ENCODE measurements around the gene ALLC. TPM values are rescaled to one million over a fixed set of nuclear protein-coding genes. Genes with fewer than 3 reads are reported as not detected.

The ALLC gene
- total and polyA plus RNA-seq, 9 of the 15 experiments (the other 6 are each of a cell fraction or from before 2014, with no cell fraction given): not detected

- WGBS (ENCODE audit: insufficient coverage, low coverage, missing lambda C conversion rate): 3% methylated on average over 6 of the region's 6 CpGs
- ChIA-PET POLR2A (interaction anchor here (0.5 kb wide), 1 partner anchor 784 kb away, joined by 3 read pairs; no protein-coding TSS in a partner anchor), CTCF (ENCODE audit: low intra/inter-chr PET ratio) (no interaction called here)
- H3K36me3 ChIP-seq (ENCODE audit: control insufficient read depth, insufficient read depth, low read length): no peaks in the 10 kb centered on the region
- intact Hi-C loops (cut with micrococcal nuclease) (no loop called here), in situ Hi-C loops (cut with MboI) (no loop called here)
- FAIRE-seq (no peak), ATAC-seq (no peak), DNase-seq (ENCODE audit: extremely low read depth in 1 of 4, low spot score in 3 of 4) (no peak)
- BruUV-seq (replicated peaks): no TSS peak
- H3K9me3 ChIP-seq (replicated peaks; ENCODE audit: control insufficient read depth, insufficient read depth, low read depth, low read length): no peaks in the 10 kb centered on the region
- H3K4me1 ChIP-seq (replicated peaks in 1 of 2; ENCODE audit: control insufficient read depth in 2 of 2, insufficient read depth in 2 of 2, low read length in 2 of 2): no peaks in the 10 kb centered on the region
- H3K9me1 ChIP-seq (ENCODE audit: control insufficient read depth, insufficient read depth, low read length): no peaks in the 10 kb centered on the region
- H3K4me3 ChIP-seq: no peak overlapping the region
- no peaks in the 10 kb centered on the region for H4K20me1 ChIP-seq (replicated peaks; ENCODE audit: control insufficient read depth, insufficient read depth, low read length)
- no peaks in the 10 kb centered on the region for H3K79me2 ChIP-seq (ENCODE audit: control insufficient read depth, insufficient read depth, low read length)
- no peak overlapping the region for H3K27ac ChIP-seq (ENCODE audit: extremely low read depth, low read depth, low read length)
- H3K9ac ChIP-seq (ENCODE audit: insufficient read depth in 1 of 2, low read depth in 2 of 2, low read length in 2 of 2): no peak overlapping the region
- H3K27me3 ChIP-seq (ENCODE audit: control insufficient read depth in 2 of 2, insufficient read depth in 2 of 2, low read length in 2 of 2): peaks cover 9 to 32% of the 10 kb centered on the region in 2 experiments; a peak in 4 of 5 replicates
- H3K4me2 ChIP-seq (ENCODE audit: insufficient read depth, low read length): no peak overlapping the region
- TF ChIP-seq SMAD4 (CRISPR knock-in tag; conservative IDR thresholded peaks at IDR 0.05) (no peak), ZNF764 (CRISPR knock-in tag; IDR thresholded peaks at IDR 0.05; ENCODE audit: low read depth) (no peak), STAG1 (CRISPR knock-in tag; IDR thresholded peaks at IDR 0.05; ENCODE audit: borderline replicate concordance) (no peak), ZNF507 (tag; conservative IDR thresholded peaks at IDR 0.05) (no peak), ZNF57 (CRISPR knock-in tag; IDR thresholded peaks at IDR 0.05) (no peak), ILF3 (IDR thresholded peaks at IDR 0.05; ENCODE audit: borderline replicate concordance) (no peak), BCL6 (CRISPR knock-in tag; IDR thresholded peaks at IDR 0.05) (no peak), ESRRA (IDR thresholded peaks at IDR 0.05; ENCODE audit: borderline replicate concordance, low read depth) (no peak), GTF2E2 (tag; IDR thresholded peaks at IDR 0.05) (no peak), NFRKB (IDR thresholded peaks at IDR 0.05; ENCODE audit: low read depth) (no peak), SMARCE1 (IDR thresholded peaks at IDR 0.05) (no peak), TEAD2 (tag; IDR thresholded peaks at IDR 0.05) (no peak)
- TF ChIP-seq, protein P1, sequence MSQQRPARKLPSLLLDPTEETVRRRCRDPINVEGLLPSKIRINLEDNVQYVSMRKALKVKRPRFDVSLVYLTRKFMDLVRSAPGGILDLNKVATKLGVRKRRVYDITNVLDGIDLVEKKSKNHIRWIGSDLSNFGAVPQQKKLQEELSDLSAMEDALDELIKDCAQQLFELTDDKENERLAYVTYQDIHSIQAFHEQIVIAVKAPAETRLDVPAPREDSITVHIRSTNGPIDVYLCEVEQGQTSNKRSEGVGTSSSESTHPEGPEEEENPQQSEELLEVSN (IDR thresholded peaks at IDR 0.05; ENCODE audit: borderline replicate concordance in 1 of 2, extremely low read depth in 1 of 2, insufficient read depth in 1 of 2, insufficient read length in 1 of 2, low read depth in 1 of 2, low read length in 1 of 2, poor library complexity in 1 of 2, severe bottlenecking in 1 of 2): no peak
- no peak overlapping the region for H2AFZ ChIP-seq (ENCODE audit: low read depth, low read length)
Observed at GRCh38 chr2:3682811-3683210, 24.8 kb downstream of the ALLC start.

Measured in K562 (cell line).